Prostate gland (tissue), 2 donors: ENCODE data around the gene ITFG1.
"Not testable (repeated sequence)": the region's sequence is repeated elsewhere in the genome, so short reads cannot be mapped to it uniquely, and the experiment has no call there.

Experiments used
- POLR2A ChIP-seq: fragments of 450-650 bp; IDR thresholded peaks from one replicate; pipeline ENCODE4 v1.6.1; 2016; ENCODE audit warnings: antibody characterized with exemption, mild to moderate bottlenecking
- TF ChIP-seq, protein P1 (sequence below), 4 experiments: fragments of 200-600 bp in 2 of 4; fragments of 450-650 bp in 2 of 4; sonication (generic) in 2 of 4; IDR thresholded peaks; 1 replicate in 3 of 4; 2 replicates in 1 of 4; pipeline ENCODE4 v1.5.1; 2016 to 2019; ENCODE audit warnings: antibody characterized with exemption in 4 of 4, mild to moderate bottlenecking in 2 of 4, moderate library complexity in 2 of 4

DNA sequence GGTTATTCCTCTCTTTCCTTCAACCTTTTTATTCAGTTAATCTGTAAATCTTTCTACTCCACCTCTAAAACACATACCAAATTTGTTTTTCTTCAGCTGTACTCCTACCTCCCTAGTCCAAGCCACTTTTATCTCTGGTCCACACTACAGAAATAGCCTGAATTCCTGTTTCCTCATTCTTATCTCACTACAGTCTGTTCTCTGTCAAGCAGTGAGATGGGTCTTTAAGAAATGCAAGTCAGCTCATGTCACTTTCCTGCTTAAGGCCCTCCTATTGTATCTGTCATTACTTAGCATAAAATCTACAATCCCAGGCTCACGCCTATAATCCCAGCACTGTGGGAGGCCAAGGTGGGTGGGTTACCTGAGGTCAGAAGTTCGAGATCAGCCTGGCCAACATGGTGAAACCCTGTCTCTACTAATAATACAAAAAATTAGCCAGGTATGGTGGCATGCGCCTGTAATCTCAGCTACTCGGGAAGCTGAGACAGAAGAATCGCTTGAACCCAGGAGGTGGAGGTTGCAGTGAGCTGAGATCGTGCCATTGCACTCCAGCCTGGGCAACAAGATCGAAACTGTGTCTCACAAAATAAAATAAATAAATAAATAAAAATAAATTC is 7.3 kb upstream of the ITFG1 start:
- TF ChIP-seq, protein P1, sequence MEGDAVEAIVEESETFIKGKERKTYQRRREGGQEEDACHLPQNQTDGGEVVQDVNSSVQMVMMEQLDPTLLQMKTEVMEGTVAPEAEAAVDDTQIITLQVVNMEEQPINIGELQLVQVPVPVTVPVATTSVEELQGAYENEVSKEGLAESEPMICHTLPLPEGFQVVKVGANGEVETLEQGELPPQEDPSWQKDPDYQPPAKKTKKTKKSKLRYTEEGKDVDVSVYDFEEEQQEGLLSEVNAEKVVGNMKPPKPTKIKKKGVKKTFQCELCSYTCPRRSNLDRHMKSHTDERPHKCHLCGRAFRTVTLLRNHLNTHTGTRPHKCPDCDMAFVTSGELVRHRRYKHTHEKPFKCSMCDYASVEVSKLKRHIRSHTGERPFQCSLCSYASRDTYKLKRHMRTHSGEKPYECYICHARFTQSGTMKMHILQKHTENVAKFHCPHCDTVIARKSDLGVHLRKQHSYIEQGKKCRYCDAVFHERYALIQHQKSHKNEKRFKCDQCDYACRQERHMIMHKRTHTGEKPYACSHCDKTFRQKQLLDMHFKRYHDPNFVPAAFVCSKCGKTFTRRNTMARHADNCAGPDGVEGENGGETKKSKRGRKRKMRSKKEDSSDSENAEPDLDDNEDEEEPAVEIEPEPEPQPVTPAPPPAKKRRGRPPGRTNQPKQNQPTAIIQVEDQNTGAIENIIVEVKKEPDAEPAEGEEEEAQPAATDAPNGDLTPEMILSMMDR (IDR thresholded peaks at IDR 0.05), result not testable (repeated sequence)
- TF ChIP-seq POLR2A, result not testable (repeated sequence)
